HCT116 (cell line): ENCODE results near the gene GDE1. TPM values are rescaled to one million over a fixed set of nuclear protein-coding genes. Genes with fewer than 3 reads are reported as not detected.

Experiments
- ATAC-seq: fragments of 200-7000 bp; cut with Tn5 transposase; 2 replicates; pipeline ENCODE4 v1.9.1; 2020; ENCODE audit warnings: mild to moderate bottlenecking, moderate library complexity
- BruUV-seq: library from RNA; stranded (reverse); fragments of 400-500 nt; replicated peaks from 2 replicates; lab custom pipeline; 2021; lab: Mats Ljungman, UMichigan
- CTCF ChIA-PET: fragments of 300-600 bp; sonication (Branson Sonifier 250); formaldehyde crosslinking; loops from one replicate; lab custom pipeline; 2021; ENCODE audit warnings: antibody characterized with exemption; lab: Charles Lee
- POLR2A ChIA-PET: fragments of 300-600, 350-600 bp; sonication (Branson Sonifier 250); formaldehyde crosslinking; loops from one replicate; lab custom pipeline; 2021; ENCODE audit warnings: antibody characterized with exemption; lab: Charles Lee
- RAD21 ChIA-PET, 2 experiments: fragments of 300-600 bp; sonication (Branson Sonifier 250); formaldehyde crosslinking; loops; one replicate each; lab custom pipeline; 2023; ENCODE audit warnings: low total read pairs in 2 of 2; ENCODE audit not compliant: uncharacterized antibody in 2 of 2, unreplicated experiment in 2 of 2, low non-redundant PET in 1 of 2; lab: Charles Lee
- DNase-seq: peaks from one replicate; pipeline ENCODE4 v3.0.0-alpha.2; 2010; ENCODE audit warnings: low read depth, low spot score
- H2AFZ ChIP-seq: fragments of 200-600 bp; shearing (Covaris generic), sonication (generic); 2 replicates; pipeline ENCODE4 v1.6.1; 2017; ENCODE audit warnings: low read depth, mixed run types, mixed read lengths, antibody characterized with exemption, low read length; ENCODE audit not compliant: poor library complexity, severe bottlenecking
- H3K27ac ChIP-seq: 2 replicates; pipeline ENCODE4 v1.5.1; 2012; ENCODE audit warnings: low read depth, low read length
- H3K27me3 ChIP-seq: fragments of 200-600 bp; sonication (generic); 2 replicates; pipeline ENCODE4 v1.6.1; 2016; ENCODE audit warnings: mixed run types, low read length, mixed read lengths; ENCODE audit not compliant: insufficient read depth
- H3K36me3 ChIP-seq, 2 experiments: fragments of 200-500 bp in 1 of 2; fragments of 200-600 bp in 1 of 2; sonication (Bioruptor generic) in 1 of 2; sonication (generic) in 1 of 2; 2 replicates each; pipeline versions ENCODE4 v1.5.1 to v1.6.1; 2014 to 2016; ENCODE audit warnings: low read length in 2 of 2, inconsistent platforms in 1 of 2, mixed read lengths in 1 of 2, mixed run types in 1 of 2; ENCODE audit not compliant: insufficient read depth in 2 of 2, control insufficient read depth in 1 of 2
- H3K4me1 ChIP-seq, 2 experiments: fragments of 200-600 bp in 1 of 2; sonication (generic) in 1 of 2; 2 replicates each; pipeline versions ENCODE4 v1.5.1 to v1.6.1; 2012 to 2017; ENCODE audit warnings: low read length in 2 of 2, inconsistent platforms in 1 of 2, mild to moderate bottlenecking in 1 of 2, mixed read lengths in 1 of 2, mixed run types in 1 of 2, moderate library complexity in 1 of 2; ENCODE audit not compliant: insufficient read depth in 2 of 2, control insufficient read depth in 1 of 2
- H3K4me2 ChIP-seq: fragments of 200-600 bp; sonication (generic); 2 replicates; pipeline ENCODE4 v1.6.1; 2017; ENCODE audit warnings: mixed run types, low read length, mixed read lengths
- H3K4me3 ChIP-seq, 2 experiments: fragments of 200-600 bp in 1 of 2; sonication (generic) in 1 of 2; replicated peaks in 1 of 2; 2 replicates each; pipeline ENCODE4 v1.5.1; 2011 to 2016; ENCODE audit warnings: low read length in 2 of 2, control low read depth in 1 of 2, low read depth in 1 of 2, mild to moderate bottlenecking in 1 of 2, mixed read lengths in 1 of 2, mixed run types in 1 of 2
- H3K79me2 ChIP-seq: fragments of 200-600 bp; sonication (generic); 2 replicates; pipeline ENCODE4 v1.6.1; 2017; ENCODE audit warnings: mild to moderate bottlenecking, mixed run types, low read length, moderate library complexity, mixed read lengths; ENCODE audit not compliant: insufficient read depth
- H3K9ac ChIP-seq: fragments of 200-600 bp; sonication (generic); 2 replicates; pipeline ENCODE4 v1.6.1; 2016; ENCODE audit warnings: low read length, mixed read lengths
- H3K9me2 ChIP-seq: fragments of 200-600 bp; sonication (generic), shearing (Covaris generic); 2 replicates; pipeline ENCODE4 v1.6.1; 2017; ENCODE audit warnings: mixed run types, mild to moderate bottlenecking, moderate library complexity; ENCODE audit not compliant: insufficient read depth
- H3K9me3 ChIP-seq, 2 experiments: fragments of 200-500 bp in 1 of 2; fragments of 200-600 bp in 1 of 2; sonication (Bioruptor generic) in 1 of 2; sonication (generic) in 1 of 2; 2 replicates each; pipeline ENCODE4 v1.6.1; 2014 to 2017; ENCODE audit warnings: low read length in 2 of 2, mixed read lengths in 2 of 2, inconsistent platforms in 1 of 2, low read depth in 1 of 2, mild to moderate bottlenecking in 1 of 2, mixed run types in 1 of 2, moderate library complexity in 1 of 2; ENCODE audit not compliant: control insufficient read depth in 1 of 2, insufficient read depth in 1 of 2
- H4K20me1 ChIP-seq: fragments of 200-600 bp; sonication (generic), shearing (Covaris generic); 2 replicates; pipeline ENCODE4 v1.6.1; 2017; ENCODE audit warnings: mixed run types, mild to moderate bottlenecking, moderate library complexity; ENCODE audit not compliant: insufficient read depth
- CTCF ChIP-seq, 3 experiments: fragments of 200-600 bp in 1 of 3; sonication (generic) in 1 of 3; IDR thresholded peaks in 2 of 3; conservative IDR thresholded peaks in 1 of 3; 2 replicates each; pipeline ENCODE4 v1.5.1; 2012 to 2017; ENCODE audit warnings: low read depth in 2 of 3, low read length in 2 of 3, antibody characterized with exemption in 1 of 3, borderline replicate concordance in 1 of 3, control low read depth in 1 of 3, mild to moderate bottlenecking in 1 of 3, mixed read lengths in 1 of 3, mixed run types in 1 of 3, moderate library complexity in 1 of 3; ENCODE audit not compliant: insufficient read depth in 1 of 3
- EZH2 ChIP-seq: fragments of 200-600 bp; sonication (generic); IDR thresholded peaks from 2 replicates; pipeline ENCODE4 v1.6.1; 2017; ENCODE audit warnings: antibody characterized with exemption, mixed run types
- JUND ChIP-seq: IDR thresholded peaks from 2 replicates; pipeline ENCODE4 v1.6.1; 2012
- RAD21 ChIP-seq: IDR thresholded peaks from 2 replicates; pipeline ENCODE4 v1.6.1; 2012; ENCODE audit warnings: low read depth, mild to moderate bottlenecking
- SIN3A ChIP-seq: IDR thresholded peaks from 2 replicates; pipeline ENCODE4 v1.6.1; 2012; ENCODE audit warnings: low read depth
- SRF ChIP-seq: IDR thresholded peaks from 2 replicates; pipeline ENCODE4 v1.6.1; 2012; ENCODE audit warnings: low read depth
- YY1 ChIP-seq: IDR thresholded peaks from 2 replicates; pipeline ENCODE4 v1.6.1; 2011; ENCODE audit warnings: low read length, low read depth, moderate library complexity, mild to moderate bottlenecking; ENCODE audit not compliant: insufficient replicate concordance; ENCODE audit errors: extremely low read depth
- intact Hi-C: fragments of 100-400 bp; cut with micrococcal nuclease; formaldehyde crosslinking; loops from 2 replicates; pipeline ENCODE4 v1.10.0; 2022
- total RNA-seq: library from RNA; stranded (reverse); gene quantifications from one replicate; pipeline ENCODE4 v1.2.1, GENCODE V29; 2021; ENCODE audit not compliant: unreplicated experiment
- TF ChIP-seq, protein P1 (sequence below): IDR thresholded peaks from 2 replicates; pipeline ENCODE4 v1.6.1; 2012; ENCODE audit warnings: low read depth

Gene GDE1
- total RNA-seq, 1 experiment from 2014 or later: 47.1 TPM

DNA sequence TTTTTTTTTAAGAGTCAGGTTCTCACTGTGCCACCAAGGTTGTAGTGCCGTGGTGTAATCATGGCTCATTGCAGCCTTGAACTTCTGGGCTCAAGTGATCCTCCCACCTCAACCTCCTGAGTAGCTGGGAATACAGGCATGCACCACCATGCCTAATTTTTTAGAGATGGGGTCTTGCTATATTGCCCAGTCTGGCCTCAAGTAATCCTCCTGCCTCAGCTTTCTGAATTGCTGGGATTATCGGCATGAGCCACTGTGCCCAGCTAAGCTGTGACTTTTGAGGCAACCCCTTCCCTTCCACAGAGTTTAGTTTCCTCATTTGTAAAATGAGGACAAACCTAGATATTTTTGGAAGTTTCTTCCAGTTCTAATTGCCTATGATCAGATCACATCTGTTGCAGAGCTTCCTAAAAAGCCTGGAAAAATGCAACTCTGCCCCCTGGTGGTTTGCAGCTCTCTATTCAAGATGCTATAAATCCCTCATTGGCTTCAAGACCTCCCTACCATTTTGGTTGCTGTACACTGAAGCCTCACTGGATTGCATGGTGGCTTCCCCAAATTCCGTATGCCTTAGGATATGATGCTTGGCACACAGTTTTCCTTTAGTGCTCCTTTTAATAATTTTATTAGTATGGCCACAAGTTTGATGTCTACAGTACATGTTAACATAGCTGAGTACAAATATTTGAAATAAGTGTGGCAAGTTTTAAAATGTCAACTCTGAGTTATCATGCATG is 19.3 kb downstream of the GDE1 start:
- Histone ChIP-seq H3K27ac (no peak overlapping the region), H3K36me3 (peaks cover 15 to 34% of the 10 kb centered on the region in 2 experiments; a peak in 3 of 4 replicates), H4K20me1 (no peaks in the 10 kb centered on the region), H2AFZ (no peak overlapping the region), H3K4me1 (peaks cover 3 to 7% of the 10 kb centered on the region in 2 experiments; a peak in 2 of 4 replicates), H3K9ac (no peak overlapping the region), H3K9me3 (no peaks in the 10 kb centered on the region), H3K4me2 (no peak overlapping the region), H3K27me3 (no peaks in the 10 kb centered on the region), H3K4me3 (no peak overlapping the region), H3K9me2 (no peaks in the 10 kb centered on the region), H3K79me2 (no peaks in the 10 kb centered on the region)
- DNase-seq (peak; percentile 73), ATAC-seq (peak; percentile 95)
- TSS peak; percentile 44 for BruUV-seq
- ChIA-PET RAD21 (interaction anchor here (0.6 to 1.3 kb wide), 6 partner anchors 85 to 417 kb away, joined by 3 to 4 read pairs (median 3); partner anchors contain the start of gene TMC5 (in 1 of the 2)), CTCF (interaction anchor here (0.9 to 2.8 kb wide), 22 partner anchors 9 to 416 kb away, joined by 3 to 18 read pairs (median 5); partner anchors contain the start of genes CCP110 and TMC5), POLR2A (interaction anchor here (0.7 to 1.0 kb wide), 2 partner anchors 83 to 91 kb away, joined by 3 to 4 read pairs; no protein-coding TSS in a partner anchor)
- TF ChIP-seq RAD21: peak; percentile 90
- peak; percentile 78 to 86 (median 81) for TF ChIP-seq CTCF (IDR thresholded peaks at IDR 0.05 in 2 of 3, conservative IDR thresholded peaks at IDR 0.05 in 1 of 3; ENCODE audit: borderline replicate concordance in 1 of 3, insufficient read depth in 1 of 3, low read depth in 2 of 3, low read length in 2 of 3)
- TF ChIP-seq YY1: no peak
- intact Hi-C loops: loop anchor here (1.0 to 5.0 kb wide), 3 partner anchors 113 to 416 kb away; partner anchors contain the start of gene SYT17

- Histone ChIP-seq H3K27me3 (no peaks in the 10 kb centered on the region), H4K20me1 (no peaks in the 10 kb centered on the region), H3K9me3 (no peaks in the 10 kb centered on the region), H3K79me2 (no peaks in the 10 kb centered on the region), H3K36me3 (peaks cover 11 to 24% of the 10 kb centered on the region in 2 experiments; a peak in 3 of 4 replicates), H2AFZ (no peak overlapping the region), H3K4me3 (no peak overlapping the region), H3K4me1 (no peaks in the 10 kb centered on the region), H3K27ac (no peak overlapping the region), H3K9ac (no peak overlapping the region), H3K9me2 (no peaks in the 10 kb centered on the region), H3K4me2 (no peak overlapping the region)
- CTCF ChIA-PET: no interaction called here
- DNase-seq (no peak), ATAC-seq (no peak)
- intact Hi-C loops: no loop called here
- BruUV-seq: no TSS peak
- RAD21 ChIA-PET: no interaction called here
- POLR2A ChIA-PET: no interaction called here
- TF ChIP-seq SIN3A: no peak
- no peak for TF ChIP-seq SRF
- TF ChIP-seq, protein P1, sequence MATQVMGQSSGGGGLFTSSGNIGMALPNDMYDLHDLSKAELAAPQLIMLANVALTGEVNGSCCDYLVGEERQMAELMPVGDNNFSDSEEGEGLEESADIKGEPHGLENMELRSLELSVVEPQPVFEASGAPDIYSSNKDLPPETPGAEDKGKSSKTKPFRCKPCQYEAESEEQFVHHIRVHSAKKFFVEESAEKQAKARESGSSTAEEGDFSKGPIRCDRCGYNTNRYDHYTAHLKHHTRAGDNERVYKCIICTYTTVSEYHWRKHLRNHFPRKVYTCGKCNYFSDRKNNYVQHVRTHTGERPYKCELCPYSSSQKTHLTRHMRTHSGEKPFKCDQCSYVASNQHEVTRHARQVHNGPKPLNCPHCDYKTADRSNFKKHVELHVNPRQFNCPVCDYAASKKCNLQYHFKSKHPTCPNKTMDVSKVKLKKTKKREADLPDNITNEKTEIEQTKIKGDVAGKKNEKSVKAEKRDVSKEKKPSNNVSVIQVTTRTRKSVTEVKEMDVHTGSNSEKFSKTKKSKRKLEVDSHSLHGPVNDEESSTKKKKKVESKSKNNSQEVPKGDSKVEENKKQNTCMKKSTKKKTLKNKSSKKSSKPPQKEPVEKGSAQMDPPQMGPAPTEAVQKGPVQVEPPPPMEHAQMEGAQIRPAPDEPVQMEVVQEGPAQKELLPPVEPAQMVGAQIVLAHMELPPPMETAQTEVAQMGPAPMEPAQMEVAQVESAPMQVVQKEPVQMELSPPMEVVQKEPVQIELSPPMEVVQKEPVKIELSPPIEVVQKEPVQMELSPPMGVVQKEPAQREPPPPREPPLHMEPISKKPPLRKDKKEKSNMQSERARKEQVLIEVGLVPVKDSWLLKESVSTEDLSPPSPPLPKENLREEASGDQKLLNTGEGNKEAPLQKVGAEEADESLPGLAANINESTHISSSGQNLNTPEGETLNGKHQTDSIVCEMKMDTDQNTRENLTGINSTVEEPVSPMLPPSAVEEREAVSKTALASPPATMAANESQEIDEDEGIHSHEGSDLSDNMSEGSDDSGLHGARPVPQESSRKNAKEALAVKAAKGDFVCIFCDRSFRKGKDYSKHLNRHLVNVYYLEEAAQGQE: no peak
- no peak for TF ChIP-seq CTCF (IDR thresholded peaks at IDR 0.05 in 2 of 3, conservative IDR thresholded peaks at IDR 0.05 in 1 of 3; ENCODE audit: borderline replicate concordance in 1 of 3, insufficient read depth in 1 of 3, low read depth in 2 of 3, low read length in 2 of 3)
- TF ChIP-seq YY1: no peak
- no peak for TF ChIP-seq JUND
- TF ChIP-seq EZH2: no peak
These were observed 22.4 kb downstream of the GDE1 start for GRCh38 chr16:19499481-19499880.
